GM19397 (cell line): ENCODE data around the gene PXMP2.
A peak's percentile ranks its signal among the peaks of the same experiment; 100 is the strongest.
"Not testable (repeated sequence)": the region's sequence is repeated elsewhere in the genome, so short reads cannot be mapped to it uniquely, and the experiment has no call there.

Experiments used
- ATAC-seq: cut with Tn5 transposase; IDR thresholded peaks from one replicate; pipeline ENCODE4 v1.9.1; 2021; ENCODE audit warnings: mild to moderate bottlenecking, moderate library complexity; ENCODE audit not compliant: unreplicated experiment

The PXMP2 gene

GRCh38 chr12:132690112-132690511 is 2.7 kb downstream of the PXMP2 start:
- ATAC-seq, result no peak

GRCh38 chr12:132692030-132692429 is 4.6 kb downstream of the PXMP2 start:
- not testable (repeated sequence) for ATAC-seq

GRCh38 chr12:132694888-132695287 is 7.5 kb downstream of the PXMP2 start:
- ATAC-seq, result not testable (repeated sequence)

- no peak for ATAC-seq
Measured at GRCh38 chr12:132695431-132695830, 8.0 kb downstream of the PXMP2 start.

- ATAC-seq, result no peak
Measured at GRCh38 chr12:132698341-132698740, 11.0 kb downstream of the PXMP2 start.

GRCh38 chr12:132700212-132700822 is 12.9 kb downstream of the PXMP2 start:
- no peak for ATAC-seq

- ATAC-seq, result no peak
Measured at GRCh38 chr12:132702640-132703039, 15.3 kb downstream of the PXMP2 start.

GRCh38 chr12:132703641-132704040 is 16.3 kb downstream of the PXMP2 start:
- ATAC-seq, result no peak

GRCh38 chr12:132707241-132707640 is 19.9 kb downstream of the PXMP2 start:
- no peak for ATAC-seq

- no peak for ATAC-seq
Measured at GRCh38 chr12:132708150-132708549, 20.8 kb downstream of the PXMP2 start.

GRCh38 chr12:132710043-132710404 is 22.6 kb downstream of the PXMP2 start:
- peak; percentile 25 for ATAC-seq

GRCh38 chr12:132710405-132711079 is 23.2 kb downstream of the PXMP2 start, which contains the start of gene PGAM5:
Gene PGAM5, plus strand, starts transcription at chr12:132710842. Its CDS starts 35 bp downstream, at chr12:132710877.
- peak; percentile 92 for ATAC-seq

GRCh38 chr12:132711080-132711843 is 23.9 kb downstream of the PXMP2 start:
- peak; percentile 19 for ATAC-seq

GRCh38 chr12:132713123-132713522 is 25.7 kb downstream of the PXMP2 start:
- no peak for ATAC-seq

- no peak for ATAC-seq
Measured at GRCh38 chr12:132715874-132716273, 28.5 kb downstream of the PXMP2 start.

- no peak for ATAC-seq
Measured at GRCh38 chr12:132716356-132716755, 29.0 kb downstream of the PXMP2 start.

- no peak for ATAC-seq
Measured at GRCh38 chr12:132717011-132717410, 29.6 kb downstream of the PXMP2 start.

GRCh38 chr12:132717531-132718387 is 30.4 kb downstream of the PXMP2 start:
- no peak for ATAC-seq

- no peak for ATAC-seq
Measured at GRCh38 chr12:132718644-132719043, 31.3 kb downstream of the PXMP2 start.

- ATAC-seq, result no peak
Measured at GRCh38 chr12:132719141-132719953, 32.0 kb downstream of the PXMP2 start.
